OCI-LY1 (cell line): ENCODE results near the gene RBBP7.

ENCODE experiments used
- H2AFZ ChIP-seq: fragments of 200-600 bp; sonication (generic), shearing (Covaris generic); 2 replicates; pipeline ENCODE4 v1.6.0; 2014; ENCODE audit warnings: antibody characterized with exemption, mild to moderate bottlenecking, low read length
- H3F3A ChIP-seq: fragments of 200-600 bp; sonication (generic), shearing (Covaris generic); 2 replicates; pipeline ENCODE4 v1.6.0; 2014; ENCODE audit warnings: mild to moderate bottlenecking, antibody characterized with exemption, low read length, moderate library complexity; ENCODE audit not compliant: insufficient read depth
- H3K27ac ChIP-seq: fragments of 200-600 bp; sonication (generic); 2 replicates; pipeline ENCODE4 v1.5.1; 2014; ENCODE audit warnings: low read length, mixed run types, mild to moderate bottlenecking, low read depth; ENCODE audit not compliant: poor library complexity, severe bottlenecking
- H3K27me3 ChIP-seq: fragments of 200-600 bp; sonication (generic); 2 replicates; pipeline ENCODE4 v1.6.0; 2014; ENCODE audit warnings: antibody characterized with exemption, mild to moderate bottlenecking, low read length, moderate library complexity; ENCODE audit not compliant: insufficient read depth
- H3K36me3 ChIP-seq: fragments of 200-600 bp; sonication (generic); 2 replicates; pipeline ENCODE4 v1.6.1; 2014; ENCODE audit warnings: mild to moderate bottlenecking, antibody characterized with exemption, low read length, moderate library complexity, mixed read lengths; ENCODE audit not compliant: insufficient read depth
- H3K4me1 ChIP-seq: fragments of 200-600 bp; sonication (generic); 2 replicates; pipeline ENCODE4 v1.5.1; 2014; ENCODE audit warnings: mild to moderate bottlenecking, low read length, moderate library complexity; ENCODE audit not compliant: insufficient read depth, severe bottlenecking
- H3K4me2 ChIP-seq: fragments of 200-600 bp; sonication (generic), shearing (Covaris generic); 2 replicates; pipeline ENCODE4 v1.6.1; 2014; ENCODE audit warnings: low read length
- H3K4me3 ChIP-seq: fragments of 200-600 bp; sonication (generic); 2 replicates; pipeline ENCODE4 v1.5.1; 2014; ENCODE audit warnings: low read length, low read depth, mild to moderate bottlenecking, mixed read lengths; ENCODE audit not compliant: poor library complexity, severe bottlenecking
- H3K79me2 ChIP-seq: fragments of 200-600 bp; shearing (Covaris generic); 2 replicates; pipeline ENCODE4 v1.6.1; 2016; ENCODE audit warnings: mixed run types, low read length, mixed read lengths; ENCODE audit not compliant: insufficient read depth
- H3K9ac ChIP-seq: fragments of 200-600 bp; sonication (generic), shearing (Covaris generic); 2 replicates; pipeline ENCODE4 v1.6.1; 2014; ENCODE audit warnings: mild to moderate bottlenecking, low read length, mixed read lengths
- H3K9me2 ChIP-seq: fragments of 200-600 bp; sonication (generic), shearing (Covaris generic); 2 replicates; pipeline ENCODE4 v1.6.1; 2014; ENCODE audit warnings: low read depth, mild to moderate bottlenecking, low read length, mixed read lengths
- H3K9me3 ChIP-seq: fragments of 200-600 bp; shearing (Covaris generic); 2 replicates; pipeline ENCODE4 v1.6.1; 2014; ENCODE audit warnings: low read length, mixed read lengths
- H4K20me1 ChIP-seq: fragments of 200-600 bp; sonication (generic), shearing (Covaris generic); 2 replicates; pipeline ENCODE4 v1.6.0; 2016; ENCODE audit warnings: mild to moderate bottlenecking, low read length; ENCODE audit not compliant: insufficient read depth
- CTCF ChIP-seq: fragments of 200-600 bp; sonication (generic), shearing (Covaris generic); IDR thresholded peaks from 2 replicates; pipeline ENCODE4 v1.5.1; 2017; ENCODE audit warnings: mild to moderate bottlenecking, antibody characterized with exemption, low read length, moderate library complexity, mixed read lengths
- EZH2 ChIP-seq: fragments of 200-600 bp; sonication (generic), shearing (Covaris generic); IDR thresholded peaks from 2 replicates; pipeline ENCODE4 v1.8.0; 2017; ENCODE audit warnings: borderline replicate concordance, mixed run types, mild to moderate bottlenecking, antibody characterized with exemption, low read length, moderate library complexity, mixed read lengths

The RBBP7 gene

GRCh38 chrX:16838202-16839066 lies 31.7 kb downstream of the RBBP7 start:
- Histone ChIP-seq H3K9me3 (no peaks in the 10 kb centered on the region), H2AFZ (no peak overlapping the region), H3K79me2 (no peaks in the 10 kb centered on the region), H3K27ac (peak overlapping the region; percentile 70), H4K20me1 (no peaks in the 10 kb centered on the region), H3F3A (no peaks in the 10 kb centered on the region), H3K9me2 (no peaks in the 10 kb centered on the region), H3K4me2 (no peak overlapping the region), H3K9ac (no peak overlapping the region), H3K36me3 (peaks cover 91% of the 10 kb centered on the region), H3K4me1 (peaks cover 10% of the 10 kb centered on the region), H3K27me3 (no peaks in the 10 kb centered on the region), H3K4me3 (no peak overlapping the region)
- TF ChIP-seq EZH2 (no peak), CTCF (no peak)

GRCh38 chrX:16836371-16836770 lies 33.8 kb downstream of the RBBP7 start:
- peak; percentile 62 for TF ChIP-seq CTCF
- TF ChIP-seq EZH2, result no peak
- no peak overlapping the region for H3K4me2 ChIP-seq
- H3K4me3 ChIP-seq, result no peak overlapping the region
- no peak overlapping the region for H2AFZ ChIP-seq
- peaks cover 90% of the 10 kb centered on the region for H3K36me3 ChIP-seq
- no peaks in the 10 kb centered on the region for H3K79me2 ChIP-seq
- no peaks in the 10 kb centered on the region for H3K9me2 ChIP-seq
- H3K27me3 ChIP-seq, result no peaks in the 10 kb centered on the region
- no peaks in the 10 kb centered on the region for H3F3A ChIP-seq
- no peak overlapping the region for H3K9ac ChIP-seq
- H3K27ac ChIP-seq, result no peak overlapping the region
- H3K9me3 ChIP-seq, result no peaks in the 10 kb centered on the region
- H4K20me1 ChIP-seq, result no peaks in the 10 kb centered on the region
- H3K4me1 ChIP-seq, result peaks cover 10% of the 10 kb centered on the region

- H3K27me3 ChIP-seq, result no peaks in the 10 kb centered on the region
- H3F3A ChIP-seq, result no peaks in the 10 kb centered on the region
- H4K20me1 ChIP-seq, result no peaks in the 10 kb centered on the region
- peaks cover 86% of the 10 kb centered on the region for H3K36me3 ChIP-seq
- H3K79me2 ChIP-seq, result no peaks in the 10 kb centered on the region
- no peaks in the 10 kb centered on the region for H3K9me3 ChIP-seq
- no peaks in the 10 kb centered on the region for H3K9me2 ChIP-seq
- H2AFZ ChIP-seq, result no peak overlapping the region
- H3K9ac ChIP-seq, result no peak overlapping the region
- no peak overlapping the region for H3K4me3 ChIP-seq
- H3K27ac ChIP-seq, result no peak overlapping the region
- peaks cover 10% of the 10 kb centered on the region for H3K4me1 ChIP-seq
- TF ChIP-seq CTCF, result no peak
- TF ChIP-seq EZH2, result no peak
- H3K4me2 ChIP-seq, result no peak overlapping the region
Observed at GRCh38 chrX:16834806-16835205, 35.4 kb downstream of the RBBP7 start.
